WTC11 (cell line): ENCODE data around the gene CRYBB1. TPM values are rescaled to one million over a fixed set of nuclear protein-coding genes. Genes with fewer than 3 reads are reported as not detected.

ENCODE experiments used
- ATAC-seq: fragments of 200-7000 bp; cut with Tn5 transposase; 2 replicates; pipeline ENCODE4 v1.10.0; 2021; ENCODE audit warnings: mild to moderate bottlenecking, moderate library complexity
- CTCF ChIA-PET: fragments of 300-600 bp; sonication (Branson Sonifier 250); formaldehyde crosslinking; loops from one replicate; lab custom pipeline; 2021; ENCODE audit warnings: antibody characterized with exemption; lab: Charles Lee
- POLR2A ChIA-PET: fragments of 350-600 bp; sonication (Branson Sonifier 250); formaldehyde crosslinking; loops from one replicate; lab custom pipeline; 2021; ENCODE audit warnings: antibody characterized with exemption; lab: Charles Lee
- DNase-seq: peaks from one replicate; pipeline ENCODE4 v3.0.0; 2021; ENCODE audit warnings: low spot score
- H3K27ac Mint-ChIP-seq: 2 replicates; pipeline ENCODE4 v1.8.0; 2021; ENCODE audit warnings: mixed read lengths
- H3K27me3 Mint-ChIP-seq: 2 replicates; pipeline ENCODE4 v1.8.0; 2021; ENCODE audit warnings: low read depth, mild to moderate bottlenecking, moderate library complexity, mixed read lengths
- H3K36me3 Mint-ChIP-seq: 2 replicates; pipeline ENCODE4 v1.8.0; 2021; ENCODE audit warnings: mixed read lengths
- H3K4me1 Mint-ChIP-seq: 2 replicates; pipeline ENCODE4 v1.8.0; 2022; ENCODE audit warnings: mixed read lengths
- H3K4me3 Mint-ChIP-seq: 2 replicates; pipeline ENCODE4 v1.8.0; 2021; ENCODE audit warnings: mild to moderate bottlenecking, moderate library complexity, mixed read lengths
- H3K9me3 Mint-ChIP-seq: 2 replicates; pipeline ENCODE4 v1.8.0; 2021; ENCODE audit warnings: mixed read lengths
- E2F5 ChIP-seq: sonication (generic); formaldehyde crosslinking; IDR thresholded peaks from 2 replicates; pipeline ENCODE4 v1.8.1; 2022; ENCODE audit warnings: mild to moderate bottlenecking, moderate library complexity, missing genetic modification reagents
- GABPB1 ChIP-seq: sonication (generic); formaldehyde crosslinking; IDR thresholded peaks from 2 replicates; pipeline ENCODE4 v1.8.1; 2023; ENCODE audit warnings: mild to moderate bottlenecking, missing genetic modification reagents
- GRHL2 ChIP-seq: fragments of 250-450 bp; sonication (Bioruptor Pico); IDR thresholded peaks from 2 replicates; pipeline ENCODE4 v1.8.0; 2022; ENCODE audit warnings: mild to moderate bottlenecking, moderate library complexity; ENCODE audit not compliant: insufficient replicate concordance, severe bottlenecking
- IRF1 ChIP-seq: sonication (generic); formaldehyde crosslinking; IDR thresholded peaks from 2 replicates; pipeline ENCODE4 v1.8.0; 2023; ENCODE audit warnings: missing genetic modification reagents
- JUN ChIP-seq: sonication (generic); formaldehyde crosslinking; IDR thresholded peaks from 2 replicates; pipeline ENCODE4 v1.8.0; 2023; ENCODE audit warnings: mild to moderate bottlenecking, missing genetic modification reagents
- MLX ChIP-seq: sonication (generic); formaldehyde crosslinking; IDR thresholded peaks from 2 replicates; pipeline ENCODE4 v1.8.1; 2023; ENCODE audit warnings: mild to moderate bottlenecking, missing genetic modification reagents, moderate library complexity
- MXD4 ChIP-seq: fragments of 250-450 bp; sonication (Bioruptor Pico); IDR thresholded peaks from 2 replicates; pipeline ENCODE4 v1.8.0; 2021; ENCODE audit warnings: mild to moderate bottlenecking, moderate library complexity, borderline replicate concordance
- NR1H2 ChIP-seq: sonication (generic); formaldehyde crosslinking; IDR thresholded peaks from 2 replicates; pipeline ENCODE4 v1.9.0; 2021; ENCODE audit warnings: mild to moderate bottlenecking, moderate library complexity, missing genetic modification reagents
- PREB ChIP-seq: sonication (generic); formaldehyde crosslinking; IDR thresholded peaks from 2 replicates; pipeline ENCODE4 v1.8.1; 2022; ENCODE audit warnings: mild to moderate bottlenecking, missing genetic modification reagents, moderate library complexity, borderline replicate concordance
- RELA ChIP-seq: sonication (generic); formaldehyde crosslinking; IDR thresholded peaks from 2 replicates; pipeline ENCODE4 v1.8.1; 2022; ENCODE audit warnings: missing genetic modification reagents, mild to moderate bottlenecking, borderline replicate concordance
- SOX15 ChIP-seq: fragments of 250-450 bp; sonication (Bioruptor Pico); IDR thresholded peaks from 2 replicates; pipeline ENCODE4 v1.9.0; 2021; ENCODE audit warnings: mild to moderate bottlenecking
- TEAD1 ChIP-seq: sonication (generic); formaldehyde crosslinking; IDR thresholded peaks from 2 replicates; pipeline ENCODE4 v1.8.0; 2022; ENCODE audit warnings: mild to moderate bottlenecking, missing genetic modification reagents
- USF1 ChIP-seq: sonication (generic); formaldehyde crosslinking; IDR thresholded peaks from 2 replicates; pipeline ENCODE4 v1.8.0; 2022; ENCODE audit warnings: mild to moderate bottlenecking, missing genetic modification reagents
- USF2 ChIP-seq: sonication (generic); formaldehyde crosslinking; IDR thresholded peaks from 2 replicates; pipeline ENCODE4 v1.8.1; 2023; ENCODE audit warnings: mild to moderate bottlenecking, missing genetic modification reagents, moderate library complexity
- ZNF138 ChIP-seq: sonication (generic); formaldehyde crosslinking; conservative IDR thresholded peaks from 2 replicates; pipeline ENCODE4 v1.8.1; 2022; ENCODE audit warnings: mild to moderate bottlenecking, moderate library complexity, missing genetic modification reagents
- ZNF219 ChIP-seq: sonication (generic); formaldehyde crosslinking; IDR thresholded peaks from 2 replicates; pipeline ENCODE4 v1.8.0; 2023; ENCODE audit warnings: missing genetic modification reagents, mild to moderate bottlenecking, borderline replicate concordance
- ZNF281 ChIP-seq: sonication (generic); formaldehyde crosslinking; IDR thresholded peaks from 2 replicates; pipeline ENCODE4 v1.8.0; 2023; ENCODE audit warnings: mild to moderate bottlenecking, missing genetic modification reagents
- total RNA-seq: library from RNA; stranded (reverse); gene quantifications from 3 replicates; pipeline ENCODE4 v1.2.3, GENCODE V29; 2021

The CRYBB1 gene
- total RNA-seq, 1 experiment from 2014 or later: 4.0 TPM

GRCh38 chr22:26581633-26582168 is 36.1 kb downstream of the CRYBB1 start:
- CTCF ChIA-PET: no interaction called here

GRCh38 chr22:26581026-26581425 is 36.8 kb downstream of the CRYBB1 start:
- Mint-ChIP-seq H3K4me1 (peaks cover 73% of the 10 kb centered on the region), H3K27ac (peak overlapping the region; percentile 95), H3K9me3 (no peaks in the 10 kb centered on the region), H3K36me3 (peaks cover 26% of the 10 kb centered on the region), H3K4me3 (no peak overlapping the region), H3K27me3 (no peaks in the 10 kb centered on the region)
- POLR2A ChIA-PET: no interaction called here
- ATAC-seq (no peak), DNase-seq (no peak)
- CTCF ChIA-PET: no interaction called here
- no peak for TF ChIP-seq USF2
- TF ChIP-seq JUN (CRISPR knock-in tag): no peak
- TF ChIP-seq IRF1 (CRISPR knock-in tag): no peak
- no peak for TF ChIP-seq PREB (CRISPR knock-in tag)
- no peak for TF ChIP-seq ZNF219 (CRISPR knock-in tag)

More at GRCh38 chr22:26581633-26582168, 36.1 kb downstream of the CRYBB1 start:
- no peaks in the 10 kb centered on the region for H3K27me3 Mint-ChIP-seq
- H3K4me1 Mint-ChIP-seq: peaks cover 73% of the 10 kb centered on the region
- no peak overlapping the region for H3K4me3 Mint-ChIP-seq
- peaks cover 25% of the 10 kb centered on the region for H3K36me3 Mint-ChIP-seq
- H3K27ac Mint-ChIP-seq: peak overlapping the region; percentile 95
- no peaks in the 10 kb centered on the region for H3K9me3 Mint-ChIP-seq
- no peak for DNase-seq
- TF ChIP-seq MXD4 (CRISPR knock-in tag): no peak
- no peak for TF ChIP-seq ZNF219 (CRISPR knock-in tag)
- TF ChIP-seq TEAD1 (CRISPR knock-in tag): no peak
- TF ChIP-seq ZNF281: no peak
- TF ChIP-seq SOX15: no peak
- no peak for TF ChIP-seq NR1H2
- no peak for TF ChIP-seq MLX (CRISPR knock-in tag)
- TF ChIP-seq USF1 (CRISPR knock-in tag): no peak
- TF ChIP-seq E2F5 (CRISPR knock-in tag): no peak
- no peak for TF ChIP-seq GABPB1 (CRISPR knock-in tag)
- no peak for TF ChIP-seq GRHL2
- TF ChIP-seq RELA (CRISPR knock-in tag): no peak
- no peak for TF ChIP-seq ZNF138 (CRISPR knock-in tag)
- TF ChIP-seq, all 79 proteins: peak for 0
- POLR2A ChIA-PET: no interaction called here
- ATAC-seq: no peak
